DOHH2 (cell line): ENCODE results near the gene SERTAD2.

Source experiments
- H3F3A ChIP-seq: fragments of 200-600 bp; sonication (generic), shearing (Covaris generic); 2 replicates; pipeline ENCODE4 v1.6.0; 2016; ENCODE audit warnings: antibody characterized with exemption, mild to moderate bottlenecking; ENCODE audit not compliant: control insufficient read depth, insufficient read depth
- H3K27ac ChIP-seq: fragments of 200-600 bp; sonication (generic); 2 replicates; pipeline ENCODE4 v1.5.1; 2014; ENCODE audit warnings: low read depth, mild to moderate bottlenecking, low read length, moderate library complexity
- H3K27me3 ChIP-seq: fragments of 200-600 bp; sonication (generic); 2 replicates; pipeline ENCODE4 v1.6.1; 2014; ENCODE audit warnings: mild to moderate bottlenecking, low read length, mixed read lengths; ENCODE audit not compliant: control insufficient read depth
- H3K36me3 ChIP-seq: fragments of 200-600 bp; sonication (generic); 2 replicates; pipeline ENCODE4 v1.6.1; 2014; ENCODE audit warnings: mild to moderate bottlenecking, low read length, moderate library complexity, mixed read lengths; ENCODE audit not compliant: control insufficient read depth
- H3K4me1 ChIP-seq: fragments of 200-600 bp; sonication (generic); 2 replicates; pipeline ENCODE4 v1.6.1; 2014; ENCODE audit warnings: mild to moderate bottlenecking, low read length, mixed read lengths; ENCODE audit not compliant: control insufficient read depth
- H3K4me2 ChIP-seq: fragments of 200-600 bp; sonication (generic); 2 replicates; pipeline ENCODE4 v1.6.0; 2014; ENCODE audit warnings: mild to moderate bottlenecking, low read length, moderate library complexity
- H3K4me3 ChIP-seq: fragments of 200-600 bp; sonication (generic); 2 replicates; pipeline ENCODE4 v1.5.1; 2014; ENCODE audit warnings: mild to moderate bottlenecking, low read length, mixed read lengths
- H3K79me2 ChIP-seq: fragments of 200-600 bp; sonication (generic); 2 replicates; pipeline ENCODE4 v1.6.1; 2014; ENCODE audit warnings: mild to moderate bottlenecking, low read length, mixed read lengths; ENCODE audit not compliant: control insufficient read depth
- H3K9me2 ChIP-seq: fragments of 200-600 bp; sonication (generic); replicated peaks from 2 replicates; pipeline ENCODE4 v1.6.1; 2014; ENCODE audit warnings: mild to moderate bottlenecking, low read length, mixed read lengths; ENCODE audit not compliant: control insufficient read depth
- H3K9me3 ChIP-seq: fragments of 200-600 bp; sonication (generic); 2 replicates; pipeline ENCODE4 v1.6.1; 2014; ENCODE audit warnings: antibody characterized with exemption, low read length, mixed read lengths; ENCODE audit not compliant: control insufficient read depth, insufficient read depth
- H4K20me1 ChIP-seq: fragments of 200-600 bp; sonication (generic); 2 replicates; pipeline ENCODE4 v1.6.0; 2014; ENCODE audit warnings: low read depth, mild to moderate bottlenecking, antibody characterized with exemption, low read length, moderate library complexity; ENCODE audit not compliant: control insufficient read depth, insufficient read depth
- CTCF ChIP-seq: fragments of 200-600 bp; sonication (generic); IDR thresholded peaks from one replicate; pipeline ENCODE4 v1.5.1; 2014; ENCODE audit warnings: antibody characterized with exemption, mild to moderate bottlenecking, low read depth, low read length; ENCODE audit not compliant: poor library complexity, severe bottlenecking
- EZH2phosphoT487 ChIP-seq: fragments of 200-600 bp; sonication (generic); IDR thresholded peaks from 2 replicates; pipeline ENCODE4 v1.6.1; 2017; ENCODE audit warnings: borderline replicate concordance, mild to moderate bottlenecking, antibody characterized with exemption, low read length, moderate library complexity, mixed read lengths

The SERTAD2 gene

GRCh38 chr2:64623242-64623850 lies 30.4 kb downstream of the SERTAD2 start:
- Histone ChIP-seq H3K9me3 (no peaks in the 10 kb centered on the region), H3K4me2 (no peak overlapping the region), H3K36me3 (no peaks in the 10 kb centered on the region), H3F3A (no peaks in the 10 kb centered on the region), H3K27me3 (no peaks in the 10 kb centered on the region), H3K4me1 (peaks cover 17% of the 10 kb centered on the region), H3K4me3 (no peak overlapping the region), H3K79me2 (no peaks in the 10 kb centered on the region), H4K20me1 (no peaks in the 10 kb centered on the region), H3K27ac (no peak overlapping the region), H3K9me2 (no peaks in the 10 kb centered on the region)
- no peak for TF ChIP-seq EZH2phosphoT487
- no peak for TF ChIP-seq CTCF

DNA sequence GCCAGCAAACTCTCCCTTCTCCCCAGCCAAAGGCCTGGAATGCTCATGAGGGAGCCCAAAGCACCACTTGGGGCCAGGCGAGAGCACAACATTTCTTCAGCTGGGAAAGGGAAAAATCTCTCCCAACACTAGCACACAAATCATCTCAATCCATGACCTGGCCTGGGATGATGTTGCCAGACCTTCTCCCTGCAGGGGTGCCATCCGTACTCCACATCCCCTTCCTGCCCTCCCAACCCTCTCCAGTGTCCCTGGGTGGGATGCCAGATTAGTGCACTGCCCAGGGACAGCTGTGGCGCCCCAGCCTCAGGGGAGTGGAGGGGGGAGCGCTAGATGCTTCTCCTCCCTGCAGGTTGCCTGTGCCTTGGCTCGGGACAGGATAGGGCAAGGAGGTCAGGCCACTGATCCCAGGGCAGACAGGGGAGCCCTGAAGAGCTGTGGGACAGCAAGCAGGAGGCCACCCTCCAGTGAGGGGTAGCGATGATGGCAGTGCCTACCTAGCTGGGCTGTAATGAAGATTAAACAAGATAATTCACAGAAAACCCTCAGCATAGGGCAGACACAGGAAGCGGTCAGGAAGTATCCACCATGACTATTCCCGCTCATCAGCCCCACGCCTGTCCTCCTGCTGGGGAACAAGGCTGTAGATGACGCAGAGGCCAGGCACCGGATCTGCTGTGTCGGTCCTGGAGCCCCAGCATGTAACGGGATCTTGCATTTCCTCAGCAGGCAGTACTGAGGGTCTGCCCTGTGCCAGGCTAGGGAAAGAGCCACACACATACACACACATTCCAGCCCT lies 31.1 kb downstream of the SERTAD2 start:
- Histone ChIP-seq H3K36me3 (no peaks in the 10 kb centered on the region), H3F3A (no peaks in the 10 kb centered on the region), H3K27ac (no peak overlapping the region), H3K27me3 (no peaks in the 10 kb centered on the region), H4K20me1 (no peaks in the 10 kb centered on the region), H3K79me2 (no peaks in the 10 kb centered on the region), H3K4me3 (no peak overlapping the region), H3K4me1 (peaks cover 17% of the 10 kb centered on the region), H3K9me3 (no peaks in the 10 kb centered on the region), H3K4me2 (no peak overlapping the region), H3K9me2 (no peaks in the 10 kb centered on the region)
- TF ChIP-seq EZH2phosphoT487 (no peak), CTCF (no peak)

GRCh38 chr2:64620661-64621060 lies 33.1 kb downstream of the SERTAD2 start:
- no peak for TF ChIP-seq EZH2phosphoT487
- no peak for TF ChIP-seq CTCF

More at GRCh38 chr2:64620661-64621060, 33.1 kb downstream of the SERTAD2 start:
- Histone ChIP-seq H3K4me3 (no peak overlapping the region), H3K9me3 (no peaks in the 10 kb centered on the region), H3K27ac (no peak overlapping the region), H3K9me2 (no peaks in the 10 kb centered on the region), H3K4me1 (peaks cover 3% of the 10 kb centered on the region), H3K27me3 (no peaks in the 10 kb centered on the region), H3F3A (no peaks in the 10 kb centered on the region), H4K20me1 (no peaks in the 10 kb centered on the region), H3K36me3 (no peaks in the 10 kb centered on the region), H3K79me2 (no peaks in the 10 kb centered on the region), H3K4me2 (no peak overlapping the region)
